Measurements from ENCODE around the gene SYT3. TPM values are rescaled to one million over a fixed set of nuclear protein-coding genes. Genes with fewer than 3 reads are reported as not detected.

Gene SYT3
- total RNA-seq, 1 experiment from 2014 or later, result 1.8 TPM

DNA sequence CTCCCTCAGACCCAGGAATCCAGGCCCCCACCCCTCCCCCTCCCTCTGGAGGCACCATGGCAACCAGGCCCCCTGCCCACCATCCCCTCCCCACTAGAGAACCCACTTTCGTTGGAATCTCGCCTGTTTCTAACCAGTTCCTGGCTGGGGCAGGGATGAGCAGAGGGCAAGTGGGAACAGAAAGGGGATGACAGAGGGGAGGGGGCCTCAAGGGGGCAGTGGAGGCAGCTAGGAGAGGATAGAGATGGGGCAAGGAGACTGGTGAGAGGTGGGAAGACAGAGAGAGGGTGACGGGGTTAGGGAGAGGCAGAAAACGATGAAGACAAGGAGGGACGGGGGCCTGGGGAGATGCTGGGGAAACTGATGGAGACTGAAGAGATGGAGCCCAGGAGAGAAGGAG, 9.0 kb upstream of the SYT3 start:
- BruUV-seq (replicated peaks), result no TSS peak
- TF ChIP-seq EZH2 (IDR thresholded peaks at IDR 0.05; ENCODE audit: borderline replicate concordance, low read depth, low read length, poor library complexity, severe bottlenecking), result no peak
- TF ChIP-seq, protein P1, sequence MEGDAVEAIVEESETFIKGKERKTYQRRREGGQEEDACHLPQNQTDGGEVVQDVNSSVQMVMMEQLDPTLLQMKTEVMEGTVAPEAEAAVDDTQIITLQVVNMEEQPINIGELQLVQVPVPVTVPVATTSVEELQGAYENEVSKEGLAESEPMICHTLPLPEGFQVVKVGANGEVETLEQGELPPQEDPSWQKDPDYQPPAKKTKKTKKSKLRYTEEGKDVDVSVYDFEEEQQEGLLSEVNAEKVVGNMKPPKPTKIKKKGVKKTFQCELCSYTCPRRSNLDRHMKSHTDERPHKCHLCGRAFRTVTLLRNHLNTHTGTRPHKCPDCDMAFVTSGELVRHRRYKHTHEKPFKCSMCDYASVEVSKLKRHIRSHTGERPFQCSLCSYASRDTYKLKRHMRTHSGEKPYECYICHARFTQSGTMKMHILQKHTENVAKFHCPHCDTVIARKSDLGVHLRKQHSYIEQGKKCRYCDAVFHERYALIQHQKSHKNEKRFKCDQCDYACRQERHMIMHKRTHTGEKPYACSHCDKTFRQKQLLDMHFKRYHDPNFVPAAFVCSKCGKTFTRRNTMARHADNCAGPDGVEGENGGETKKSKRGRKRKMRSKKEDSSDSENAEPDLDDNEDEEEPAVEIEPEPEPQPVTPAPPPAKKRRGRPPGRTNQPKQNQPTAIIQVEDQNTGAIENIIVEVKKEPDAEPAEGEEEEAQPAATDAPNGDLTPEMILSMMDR (conservative IDR thresholded peaks at IDR 0.05; ENCODE audit: low read depth, low read length), result no peak
- Histone ChIP-seq H3K36me3 (ENCODE audit: insufficient read depth, low read length, poor library complexity, severe bottlenecking) (no peaks in the 10 kb centered on the region), H3K27me3 (replicated peaks; ENCODE audit: insufficient read depth, low read depth, low read length, poor library complexity) (peaks cover 18% of the 10 kb centered on the region), H3K4me3 (ENCODE audit: low read depth, low read length, poor library complexity, severe bottlenecking) (no peak overlapping the region), H3K27ac (ENCODE audit: low read depth, low read length, poor library complexity, severe bottlenecking) (no peak overlapping the region), H3K9me3 (ENCODE audit: low read depth, low read length, poor library complexity, severe bottlenecking) (no peaks in the 10 kb centered on the region), H3K4me1 (ENCODE audit: insufficient read depth, low read length, poor library complexity, severe bottlenecking) (no peaks in the 10 kb centered on the region)
- intact Hi-C loops (cut with micrococcal nuclease; ENCODE audit: unreplicated experiment), result no loop called here
- ChIA-PET POLR2A (ENCODE audit: low non-redundant PET) (no interaction called here), CTCF (no interaction called here)
- DNase-seq (ENCODE audit: low spot score), result no peak

DNA sequence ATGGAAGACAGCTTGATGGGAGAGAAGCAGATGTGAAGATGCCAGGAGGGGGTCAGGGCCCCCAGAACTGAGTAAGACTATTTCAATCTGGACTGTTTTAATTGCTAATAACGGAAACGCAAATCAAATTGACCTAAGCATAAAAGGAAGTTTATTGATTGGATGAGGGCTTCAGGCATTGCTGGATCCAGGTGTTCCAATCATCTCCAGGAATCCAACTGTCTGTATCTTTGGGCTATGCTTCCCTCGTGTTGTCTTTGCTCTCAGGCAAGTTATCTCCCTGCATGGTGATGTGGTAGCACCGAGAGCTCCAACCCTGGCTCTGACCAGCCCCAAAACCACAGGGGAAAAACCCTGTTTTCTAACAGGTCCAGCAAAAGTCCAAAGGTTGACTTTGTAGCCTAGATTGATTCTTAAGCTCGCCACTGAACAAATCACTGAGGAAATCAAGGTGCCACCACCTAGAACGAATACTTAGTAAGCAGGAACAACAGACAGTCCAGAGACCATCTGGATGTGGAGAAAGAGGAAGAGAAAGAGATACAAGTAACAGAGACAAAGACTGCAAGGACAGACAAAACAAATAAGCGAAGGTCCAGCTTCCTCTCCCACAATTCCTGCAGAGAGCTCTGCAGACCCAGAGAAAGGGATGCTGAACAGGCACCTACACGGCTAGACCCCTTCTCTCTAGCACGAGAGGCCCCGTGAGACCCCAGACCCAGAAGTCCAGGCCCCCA, 8.4 kb upstream of the SYT3 start:
- Histone ChIP-seq H3K27me3 (replicated peaks; ENCODE audit: insufficient read depth, low read depth, low read length, poor library complexity) (peaks cover 23% of the 10 kb centered on the region), H3K4me1 (ENCODE audit: insufficient read depth, low read length, poor library complexity, severe bottlenecking) (no peaks in the 10 kb centered on the region), H3K36me3 (ENCODE audit: insufficient read depth, low read length, poor library complexity, severe bottlenecking) (no peaks in the 10 kb centered on the region), H3K4me3 (ENCODE audit: low read depth, low read length, poor library complexity, severe bottlenecking) (no peak overlapping the region), H3K27ac (ENCODE audit: low read depth, low read length, poor library complexity, severe bottlenecking) (no peak overlapping the region), H3K9me3 (ENCODE audit: low read depth, low read length, poor library complexity, severe bottlenecking) (no peaks in the 10 kb centered on the region)
- ChIA-PET CTCF (no interaction called here), POLR2A (ENCODE audit: low non-redundant PET) (no interaction called here)
- DNase-seq (ENCODE audit: low spot score), result no peak
- no TSS peak for BruUV-seq (replicated peaks)
- TF ChIP-seq, protein P1 (conservative IDR thresholded peaks at IDR 0.05; ENCODE audit: low read depth, low read length), result no peak
- no peak for TF ChIP-seq EZH2 (IDR thresholded peaks at IDR 0.05; ENCODE audit: borderline replicate concordance, low read depth, low read length, poor library complexity, severe bottlenecking)
- intact Hi-C loops (cut with micrococcal nuclease; ENCODE audit: unreplicated experiment), result no loop called here

DNA sequence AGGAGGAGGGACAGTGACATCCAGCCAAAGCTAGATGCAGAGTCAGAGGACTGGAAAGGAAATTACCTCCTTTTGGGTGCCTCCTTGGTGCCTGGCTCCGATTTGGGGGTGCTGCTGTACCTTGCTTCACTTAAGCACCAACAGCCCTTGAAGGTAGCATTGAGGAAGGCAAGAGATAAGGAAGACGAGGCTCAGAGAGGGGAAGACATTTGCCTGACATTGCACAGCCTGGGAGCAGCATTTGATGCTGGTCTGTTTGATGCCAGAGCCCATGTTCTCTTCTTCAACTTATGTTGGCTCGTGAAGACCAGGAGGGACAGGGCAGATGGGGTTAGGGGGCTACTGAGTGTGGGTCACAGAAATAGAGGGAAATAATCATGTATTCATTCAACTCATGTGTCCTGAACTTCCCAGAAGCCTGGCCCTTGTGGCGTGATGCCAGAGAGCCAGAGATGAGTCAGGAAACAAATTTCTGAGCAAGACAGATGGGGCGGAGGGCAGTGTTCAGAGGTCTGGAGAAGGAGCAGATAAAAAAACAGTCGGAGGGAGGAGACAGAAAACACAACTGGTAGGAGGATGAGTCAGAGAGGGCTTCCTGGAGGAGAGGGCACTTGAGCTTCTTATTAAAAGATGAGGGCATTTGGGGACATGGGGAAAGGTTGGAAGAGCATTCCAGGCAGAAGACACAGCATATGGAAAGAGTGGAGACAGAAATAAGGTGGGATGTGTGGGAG, 6.6 kb upstream of the SYT3 start:
- H3K36me3 ChIP-seq (ENCODE audit: insufficient read depth, low read length, poor library complexity, severe bottlenecking), result no peaks in the 10 kb centered on the region
- POLR2A ChIA-PET (ENCODE audit: low non-redundant PET), result no interaction called here
- H3K27ac ChIP-seq (ENCODE audit: low read depth, low read length, poor library complexity, severe bottlenecking), result no peak overlapping the region
- TF ChIP-seq, protein P1 (conservative IDR thresholded peaks at IDR 0.05; ENCODE audit: low read depth, low read length), result no peak
- CTCF ChIA-PET, result no interaction called here
- BruUV-seq (replicated peaks), result no TSS peak
- no peaks in the 10 kb centered on the region for H3K4me1 ChIP-seq (ENCODE audit: insufficient read depth, low read length, poor library complexity, severe bottlenecking)
- DNase-seq (ENCODE audit: low spot score), result peak; percentile 38
- intact Hi-C loops (cut with micrococcal nuclease; ENCODE audit: unreplicated experiment), result no loop called here
- H3K4me3 ChIP-seq (ENCODE audit: low read depth, low read length, poor library complexity, severe bottlenecking), result no peak overlapping the region
- peaks cover 26% of the 10 kb centered on the region for H3K27me3 ChIP-seq (replicated peaks; ENCODE audit: insufficient read depth, low read depth, low read length, poor library complexity)
- no peaks in the 10 kb centered on the region for H3K9me3 ChIP-seq (ENCODE audit: low read depth, low read length, poor library complexity, severe bottlenecking)
